CD4-positive, alpha-beta T cell treated with Interleukin-15 for 4 hours (primary cell): ENCODE measurements around the gene SORCS2.

Source experiments
- DNase-seq: peaks from one replicate; pipeline ENCODE4 v3.0.0-alpha.2; 2020; ENCODE audit warnings: low spot score

SORCS2 gene

DNA sequence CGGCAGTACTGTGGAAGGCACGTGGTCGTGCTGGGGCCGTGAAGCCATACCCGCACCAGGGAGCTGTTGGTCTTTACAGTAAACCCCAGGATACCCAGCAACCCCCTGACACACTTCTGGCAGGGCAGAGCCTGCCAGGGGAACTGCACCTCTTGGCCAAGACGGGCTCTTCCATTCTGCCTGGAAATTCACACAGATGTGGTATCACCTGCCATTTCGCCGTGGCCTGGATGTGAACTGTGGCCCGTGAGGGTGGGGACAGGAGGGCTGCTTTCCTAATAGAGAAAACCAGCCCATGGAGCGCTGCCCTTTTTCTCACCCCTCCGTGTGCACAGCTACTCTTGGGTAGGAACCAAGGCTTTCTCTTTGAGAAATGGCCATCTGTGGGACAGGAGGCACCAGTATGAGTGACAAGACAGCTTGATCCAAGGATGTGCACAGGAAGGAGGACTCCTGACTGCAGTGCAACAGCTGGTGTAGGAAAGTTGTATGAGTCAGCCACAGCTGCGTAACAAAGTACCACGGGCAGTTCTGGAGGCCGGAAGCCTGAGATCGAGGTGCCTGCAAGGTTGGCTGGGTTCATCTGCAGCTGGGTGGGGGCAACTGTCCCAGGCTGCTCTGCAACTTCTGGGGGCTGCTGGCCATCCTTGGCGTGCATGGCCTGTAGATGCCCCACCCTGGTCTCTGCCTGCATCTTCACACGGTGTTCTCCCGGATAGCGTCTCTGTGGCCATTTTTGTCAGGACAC, 146.7 kb downstream of the SORCS2 start:
- no peak for DNase-seq

DNA sequence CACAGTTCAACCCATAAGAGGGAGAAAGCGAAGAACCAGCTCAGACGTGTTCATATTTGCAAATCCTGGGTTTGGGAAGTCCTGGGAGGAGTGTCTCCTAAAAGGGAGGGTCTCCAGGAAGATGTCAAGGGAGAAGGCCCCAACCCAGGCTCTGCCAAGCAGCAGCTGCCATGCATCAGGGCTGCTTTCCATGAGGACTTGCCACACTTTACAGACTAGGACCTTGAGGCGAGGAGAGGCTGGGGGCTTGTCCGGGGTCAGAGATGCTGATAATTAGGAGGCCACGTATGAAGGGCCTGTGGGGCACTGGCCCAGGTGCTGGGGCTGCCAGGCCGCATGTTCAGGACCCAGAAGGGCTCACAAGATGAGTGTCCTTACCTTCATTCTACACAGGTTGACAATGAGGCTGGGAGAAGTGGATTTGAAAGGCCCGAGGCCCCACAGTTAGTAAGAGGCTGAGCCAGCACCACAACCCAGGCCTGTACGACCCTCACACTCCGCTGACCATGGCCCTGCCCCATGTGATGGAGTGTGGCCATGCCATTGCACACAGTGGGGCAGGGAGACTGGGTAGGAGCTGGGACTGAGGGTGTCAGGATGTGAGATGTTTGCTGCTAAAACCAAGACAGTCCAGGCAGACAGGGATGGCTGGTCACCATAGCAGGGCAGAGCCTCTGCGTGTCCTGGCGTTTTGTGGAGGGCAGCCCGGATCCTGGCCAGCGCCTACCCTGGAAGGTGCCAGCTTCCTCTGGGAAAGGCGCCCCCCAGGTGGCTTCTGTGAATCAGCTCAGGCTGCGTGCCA, 147.6 kb downstream of the SORCS2 start:
- DNase-seq: no peak

DNA sequence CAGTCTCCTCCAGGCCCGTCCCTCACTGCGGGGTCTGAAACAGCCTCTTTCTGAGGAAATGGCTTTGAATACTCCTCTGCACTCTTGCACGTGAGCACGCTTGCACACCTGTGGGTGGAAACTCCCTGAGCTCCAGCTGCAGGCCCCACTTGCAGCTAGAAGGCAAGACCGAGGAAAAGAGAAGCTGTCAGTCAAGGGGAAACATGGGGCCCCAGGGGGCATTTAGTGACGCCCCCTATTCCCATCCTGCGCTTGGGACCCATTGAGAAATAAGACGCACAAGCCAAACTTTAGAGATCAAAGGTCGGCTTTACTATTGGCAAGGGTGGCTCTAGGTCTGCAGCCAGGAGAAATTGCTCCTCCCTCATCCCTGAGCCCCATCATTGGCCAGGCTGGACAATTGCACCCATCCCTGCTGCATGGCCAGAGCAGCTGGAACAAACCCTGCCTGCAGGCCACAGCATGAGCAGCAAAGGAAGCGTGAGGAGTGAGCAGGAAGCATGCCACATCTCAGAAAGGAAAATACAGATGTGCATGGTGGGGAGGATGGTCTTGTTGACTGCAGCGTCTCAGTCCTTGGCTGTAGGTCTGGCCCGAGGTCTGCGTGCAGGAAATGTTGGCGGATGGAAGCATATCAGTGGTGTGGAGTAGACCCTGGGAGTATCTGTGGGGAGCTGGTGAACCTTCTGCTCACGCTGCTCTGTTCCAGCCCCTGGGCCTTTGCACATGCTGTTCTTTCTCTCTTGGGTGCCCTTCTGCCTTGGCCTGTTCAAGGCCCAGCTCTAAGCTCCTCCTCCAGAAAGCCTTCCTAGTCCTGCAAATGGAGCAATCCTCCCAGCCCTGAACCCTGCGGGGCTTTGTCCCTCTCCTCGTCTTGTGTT, 148.5 kb downstream of the SORCS2 start:
- no peak for DNase-seq

DNA sequence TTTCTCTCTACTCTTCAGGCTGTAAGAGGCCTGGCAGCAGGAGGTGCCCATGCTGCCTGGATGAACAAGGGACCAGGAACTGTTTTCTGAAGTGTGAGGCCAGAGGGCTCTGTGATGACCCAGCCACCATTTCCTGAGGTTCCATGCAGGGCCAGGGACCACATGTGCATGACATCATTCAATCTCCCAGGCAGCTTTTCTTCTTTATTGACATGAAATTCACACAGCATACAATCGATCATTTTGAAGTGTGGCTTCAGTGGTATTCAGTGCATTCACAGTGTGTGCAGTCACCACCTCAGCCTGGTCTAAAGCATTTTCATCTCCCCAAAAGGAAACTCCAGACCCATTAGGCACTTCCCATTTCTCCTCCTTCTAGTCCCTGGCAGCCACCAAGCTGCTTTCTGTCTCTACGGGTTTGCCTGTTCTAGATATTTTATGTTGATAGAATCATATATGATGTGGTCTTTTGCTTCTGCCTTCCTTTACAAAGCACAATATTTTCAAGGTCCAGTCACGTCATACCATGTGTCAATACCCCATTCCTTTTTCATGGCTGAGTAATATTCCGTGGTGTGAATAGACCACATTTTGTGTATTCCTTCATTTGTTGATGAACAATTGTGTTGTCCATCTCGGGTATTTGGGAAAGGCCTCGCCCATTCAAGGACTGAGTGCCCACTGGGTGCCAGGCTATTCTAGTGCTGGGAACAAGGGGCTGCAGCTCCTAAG, 149.3 kb downstream of the SORCS2 start:
- no peak for DNase-seq

DNA sequence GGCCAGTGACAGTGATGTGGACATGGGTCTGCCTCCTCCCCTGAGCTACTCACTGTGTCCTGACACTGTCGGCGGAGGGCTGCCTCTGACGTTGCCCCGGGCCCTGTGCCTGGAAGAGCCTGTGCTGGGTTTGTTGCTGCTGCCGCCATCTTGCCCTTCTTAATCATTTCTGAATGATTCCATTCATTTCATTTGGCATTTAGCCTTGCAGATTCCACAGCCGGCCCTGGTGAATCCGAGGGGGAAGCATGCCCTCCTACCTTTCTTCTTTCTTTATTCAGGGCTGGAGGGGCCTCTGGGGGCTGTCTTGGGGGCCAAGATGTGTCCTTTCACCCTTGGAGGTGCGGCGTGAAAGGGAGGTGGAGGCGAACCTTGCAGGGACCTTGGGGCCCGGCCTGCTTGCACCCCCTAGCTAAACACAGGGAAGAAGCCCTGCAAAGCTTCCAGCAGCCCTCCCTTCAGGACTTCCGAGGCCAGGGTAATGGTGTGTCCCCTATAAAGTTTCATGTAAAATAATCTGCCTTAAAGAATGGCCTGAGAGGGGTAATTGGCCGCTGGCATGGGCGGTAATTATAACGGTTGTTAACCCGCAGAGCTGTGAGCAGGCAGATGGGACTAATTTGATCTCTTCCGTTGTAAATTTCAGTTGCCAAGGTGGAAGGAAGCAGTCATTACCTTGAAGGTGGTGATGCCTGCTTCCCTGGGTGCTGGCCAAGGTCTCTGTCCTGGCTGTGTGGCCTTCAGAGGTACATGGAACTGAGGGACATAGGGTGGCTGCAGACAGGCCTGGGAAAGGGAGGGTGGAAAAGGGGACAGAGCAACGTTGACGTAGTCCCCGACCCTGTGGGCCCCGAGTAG, 150.1 kb downstream of the SORCS2 start:
- no peak for DNase-seq

DNA sequence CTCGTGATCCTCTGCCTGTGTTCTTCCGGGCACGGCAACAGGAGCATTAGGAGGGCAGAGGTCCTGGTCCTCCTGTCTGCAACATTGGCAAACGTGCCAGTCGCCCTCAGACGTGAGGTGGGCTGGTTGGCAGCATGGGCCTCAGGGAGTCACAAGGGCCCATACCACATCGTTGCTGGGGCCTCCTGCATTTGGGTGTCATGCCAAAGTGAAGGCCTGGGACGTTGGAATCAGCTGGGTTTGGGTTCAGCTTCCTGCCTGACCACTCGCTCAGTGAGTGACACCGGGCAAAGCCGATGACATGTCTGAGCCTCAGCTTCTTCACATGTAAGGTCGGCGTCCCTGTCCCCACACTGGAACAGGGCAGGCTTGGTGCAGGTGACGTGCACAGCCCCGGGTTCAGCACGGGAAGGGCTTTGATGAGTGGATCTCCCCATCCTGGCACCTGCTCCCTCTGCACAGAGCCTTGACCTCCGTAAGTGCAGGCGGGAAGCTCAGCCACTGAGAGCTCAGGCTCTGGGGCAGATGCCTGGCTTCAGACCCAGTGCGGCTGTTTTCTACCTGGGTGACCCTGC, 150.8 kb downstream of the SORCS2 start:
- DNase-seq: no peak

DNA sequence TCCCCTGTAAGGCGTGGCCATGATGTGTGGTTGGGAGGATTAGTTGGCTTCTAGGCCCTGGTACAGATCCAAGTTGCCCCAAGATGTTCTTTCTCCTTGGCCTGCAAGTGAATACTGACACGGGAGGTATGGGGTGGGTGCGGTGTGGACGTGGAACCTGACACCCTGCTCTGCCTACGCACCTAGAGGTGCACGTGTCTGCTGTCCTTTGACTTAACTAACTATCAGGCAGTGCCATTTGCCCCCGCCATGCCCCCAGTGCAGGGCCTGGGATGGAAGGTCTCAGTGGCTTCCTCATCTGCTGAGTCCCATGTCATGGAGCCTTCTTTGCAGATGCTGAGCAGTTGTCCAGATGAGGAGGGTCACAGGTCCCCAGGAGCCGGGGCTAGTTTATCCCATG, 151.6 kb downstream of the SORCS2 start:
- no peak for DNase-seq

DNA sequence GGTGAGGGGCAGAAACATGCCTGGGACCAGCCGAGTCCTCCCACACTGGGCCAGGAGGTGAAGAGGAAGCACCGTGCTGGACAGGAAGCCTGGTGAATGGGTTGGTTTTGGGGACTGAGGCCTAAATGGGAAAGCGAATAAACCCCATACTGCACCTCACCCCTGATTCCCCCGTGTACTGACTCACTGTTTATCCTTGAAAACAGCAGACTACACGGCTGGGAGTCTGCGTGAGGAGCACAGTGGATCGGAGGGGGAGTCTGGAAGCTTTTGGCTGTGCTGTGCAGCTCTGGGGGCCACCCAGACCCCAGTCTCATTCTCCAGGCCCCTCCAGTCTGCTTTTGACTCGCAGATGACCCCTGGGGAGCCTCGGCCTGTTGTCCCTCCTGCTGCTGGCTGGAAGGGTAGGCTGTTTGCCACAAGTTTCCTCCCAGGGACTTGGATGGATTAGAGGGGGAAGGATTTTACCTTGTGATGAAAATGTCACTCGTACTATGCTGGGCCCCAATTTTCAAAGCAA, 152.4 kb downstream of the SORCS2 start:
- no peak for DNase-seq

DNA sequence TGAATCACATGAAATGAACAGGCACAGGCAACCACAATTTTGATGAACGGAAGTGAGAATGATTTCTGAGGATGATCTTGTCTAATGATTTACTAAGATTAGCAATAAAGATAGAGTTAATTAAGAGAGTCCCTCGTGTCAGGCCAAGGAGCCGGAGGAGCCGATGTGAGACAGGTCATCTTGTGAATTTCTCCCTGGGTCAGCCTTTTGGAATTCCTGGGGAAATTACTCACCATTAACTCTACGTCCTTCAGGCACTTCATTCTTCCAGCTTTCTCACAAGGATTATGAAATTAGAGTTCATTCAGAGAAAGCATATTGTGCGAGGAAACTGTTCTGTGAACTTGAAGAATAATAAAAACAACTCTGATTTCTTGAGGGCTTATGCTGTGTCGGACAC, 155.6 kb downstream of the SORCS2 start:
- DNase-seq: no peak

DNA sequence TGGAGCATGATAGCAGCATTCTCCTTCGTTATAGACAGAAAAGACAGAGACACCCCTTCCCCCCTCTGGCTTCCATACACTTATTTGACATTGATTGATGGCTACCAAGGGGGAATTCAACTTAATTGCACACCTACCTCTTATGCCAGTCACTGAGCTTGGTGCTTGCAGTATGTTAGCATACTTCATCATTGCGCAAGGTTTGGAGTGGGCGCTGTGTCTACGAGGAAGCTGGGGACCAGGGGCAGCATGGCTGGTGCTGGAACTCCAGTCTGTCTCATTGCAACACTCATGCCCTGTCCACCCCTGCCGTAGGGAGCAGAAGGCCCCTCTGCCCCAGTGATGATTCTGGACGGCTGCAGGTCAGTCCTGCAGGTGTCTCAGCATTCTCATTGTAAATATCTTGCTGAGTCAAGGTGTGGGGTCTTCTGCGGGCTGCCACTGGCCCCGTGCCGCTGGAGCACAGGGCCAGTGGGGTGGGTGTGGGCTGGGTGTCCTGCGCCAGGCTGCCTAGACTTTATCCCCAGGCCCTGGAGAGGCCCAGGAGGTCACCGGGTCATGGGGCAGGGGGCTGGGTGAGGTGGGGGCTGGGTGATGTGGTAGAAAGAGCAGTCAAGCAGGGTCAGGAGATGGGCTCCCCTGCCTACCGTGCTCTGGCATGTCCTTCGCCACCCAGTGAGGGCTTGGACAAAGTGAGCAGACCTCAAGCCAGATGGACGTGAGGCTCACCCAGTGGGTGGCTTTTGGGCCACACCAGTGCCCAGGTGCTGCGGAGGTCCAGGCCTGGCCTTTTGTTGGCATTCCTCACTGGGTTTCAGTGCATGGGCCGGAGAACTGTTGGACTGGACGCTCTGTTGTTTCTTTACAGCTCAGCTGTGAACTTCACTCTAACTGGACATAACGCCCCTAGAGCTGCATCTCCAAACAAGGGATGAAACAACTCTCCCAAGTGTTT, 156.9 kb downstream of the SORCS2 start:
- no peak for DNase-seq

DNA sequence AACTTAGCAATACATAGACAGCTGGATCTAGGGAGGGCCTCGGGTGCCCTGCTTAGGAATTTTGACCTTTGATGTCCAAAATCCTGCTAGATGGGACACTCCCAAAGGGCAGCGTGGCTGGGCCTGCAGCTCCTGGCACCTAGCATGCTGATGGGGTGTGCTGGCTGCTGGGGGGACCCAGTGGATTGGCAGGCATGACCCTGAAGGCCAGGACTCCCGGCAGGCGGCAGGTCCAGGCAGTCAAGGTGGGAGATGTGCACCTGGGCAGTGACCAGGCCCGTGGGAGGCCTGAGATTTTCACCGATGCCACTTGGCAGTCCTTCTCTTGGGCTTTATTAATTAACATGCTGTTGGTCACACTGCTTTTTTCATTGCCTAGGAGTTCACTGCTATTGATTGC, 158.1 kb downstream of the SORCS2 start:
- DNase-seq: no peak

DNA sequence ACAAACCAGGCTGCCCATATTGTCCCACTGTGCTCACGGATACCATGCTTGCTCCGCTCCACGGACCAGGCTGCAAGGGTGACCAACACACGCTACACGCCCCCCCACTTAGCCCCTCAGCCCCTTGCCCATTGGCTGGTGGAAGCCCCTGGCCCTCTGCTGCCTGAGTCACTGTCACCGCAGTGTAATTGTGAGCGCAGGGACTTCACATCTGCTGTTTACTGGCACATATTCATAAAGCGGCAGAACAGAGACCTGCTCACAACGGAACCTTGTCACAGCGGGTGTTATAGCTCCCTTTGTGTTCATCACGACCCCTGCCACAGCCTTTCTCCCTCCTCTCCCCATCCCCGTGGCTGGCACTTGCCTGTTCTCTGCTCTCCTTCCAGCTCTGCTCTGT, 158.7 kb downstream of the SORCS2 start:
- no peak for DNase-seq

DNA sequence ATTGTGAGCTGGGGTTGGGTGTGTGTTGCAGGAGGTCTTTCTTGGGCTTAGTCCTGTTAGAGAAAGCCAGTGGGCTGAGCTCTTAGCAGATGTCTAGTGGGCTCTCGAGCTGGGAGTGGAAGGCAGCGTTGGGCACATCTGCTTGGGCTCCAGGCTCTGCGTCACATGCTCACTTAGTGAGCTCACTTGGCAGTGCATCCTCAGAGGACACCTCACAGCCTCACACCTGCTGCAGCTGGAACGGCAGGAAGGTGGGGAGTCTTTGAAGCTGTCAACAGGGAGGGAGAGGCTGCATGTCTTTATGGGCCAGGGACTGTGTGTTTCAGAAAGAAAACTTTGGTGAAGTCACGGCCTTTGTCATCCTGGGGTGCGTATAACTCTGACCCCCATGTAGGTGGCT, 160.1 kb downstream of the SORCS2 start:
- DNase-seq: no peak

DNA sequence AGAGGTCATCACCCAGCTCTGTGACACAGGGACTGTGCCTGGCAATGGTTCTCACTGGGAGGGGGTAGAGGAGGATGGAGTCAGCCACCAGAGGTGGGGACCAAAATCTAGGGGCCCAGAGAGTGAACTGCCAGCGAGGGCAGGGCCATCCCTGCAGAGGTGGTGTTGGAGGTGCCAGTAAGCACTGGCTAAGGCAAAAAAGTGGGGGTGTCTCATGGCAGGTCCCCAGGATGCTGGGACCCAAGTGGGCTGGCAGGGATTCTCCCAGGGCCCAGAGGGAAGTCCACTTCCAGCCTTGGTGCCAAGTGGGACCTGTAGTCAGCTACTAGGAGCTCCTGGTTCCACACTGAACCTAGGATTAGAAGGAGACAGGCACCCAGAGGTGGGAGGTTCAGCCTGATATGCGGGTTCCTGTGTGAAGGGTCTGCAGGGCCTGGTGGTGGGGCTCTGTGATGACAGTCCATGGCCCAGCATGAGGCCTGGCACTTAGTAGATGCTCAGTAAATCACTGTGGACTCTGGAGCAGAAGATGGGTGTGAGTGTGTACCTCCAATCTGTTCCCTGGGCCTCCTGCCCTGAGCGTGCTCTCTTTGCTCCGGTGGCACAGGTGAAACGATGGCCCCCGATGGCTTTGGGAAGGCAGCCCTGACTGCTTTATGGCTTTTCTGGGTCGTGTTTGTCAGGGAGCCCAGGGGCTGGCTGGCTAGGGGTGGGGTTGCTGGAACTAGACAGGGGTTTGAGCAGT, 160.9 kb downstream of the SORCS2 start:
- no peak for DNase-seq

DNA sequence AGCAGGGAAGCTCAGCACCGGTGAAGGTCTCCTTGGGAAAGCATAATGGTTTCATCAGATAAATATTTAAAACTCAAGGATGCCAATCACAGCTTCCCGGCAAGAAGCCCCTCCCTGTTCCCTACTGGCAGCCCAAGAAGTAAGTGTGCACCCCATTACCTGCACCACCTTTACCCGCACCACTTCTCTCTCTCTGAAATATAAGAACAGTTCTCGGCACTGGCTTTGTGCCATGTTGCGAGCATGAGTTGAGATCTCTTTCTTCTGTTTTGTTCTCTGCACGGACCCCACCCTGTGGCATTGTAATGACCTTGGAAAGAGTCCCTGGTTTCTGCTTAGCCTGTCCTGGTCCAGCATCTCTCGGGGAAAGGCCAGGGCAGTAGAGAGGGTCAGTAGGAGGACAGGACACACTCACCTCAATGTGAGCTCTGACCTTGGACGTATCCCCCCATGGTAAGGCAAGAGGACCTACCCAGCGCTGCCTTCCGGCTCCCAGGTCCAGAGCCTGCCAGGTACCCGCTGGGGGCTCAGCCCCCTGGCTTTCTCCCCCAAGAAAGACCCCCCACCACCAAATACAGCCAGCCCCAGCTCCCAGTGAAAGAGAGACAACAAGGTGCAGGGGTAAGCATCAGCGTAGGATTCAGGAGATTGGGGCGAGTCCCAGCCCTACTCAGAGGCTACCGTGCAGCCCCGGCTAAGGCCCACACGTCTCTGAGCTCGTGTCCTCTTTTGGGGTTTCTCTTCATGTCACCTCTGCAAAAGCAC, 161.7 kb downstream of the SORCS2 start:
- no peak for DNase-seq

DNA sequence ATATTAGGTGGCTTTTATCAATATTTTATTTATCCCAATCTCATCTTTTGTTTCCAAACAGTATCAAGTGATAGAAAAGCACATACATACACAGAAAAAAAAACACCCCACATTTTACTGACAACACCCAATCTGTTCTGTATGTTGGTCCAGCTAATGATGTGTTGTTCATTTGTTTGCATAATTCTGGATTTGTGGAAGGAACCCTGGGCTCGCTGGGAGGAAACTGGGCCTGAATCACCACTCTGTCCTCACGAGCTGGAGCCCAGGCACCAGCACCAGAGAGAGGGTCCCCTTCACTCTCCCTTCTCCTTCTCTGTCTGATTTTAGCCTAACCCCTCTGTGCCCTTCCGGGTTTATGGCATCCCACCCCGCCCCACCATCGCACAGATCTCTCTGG, 162.6 kb downstream of the SORCS2 start:
- no peak for DNase-seq

DNA sequence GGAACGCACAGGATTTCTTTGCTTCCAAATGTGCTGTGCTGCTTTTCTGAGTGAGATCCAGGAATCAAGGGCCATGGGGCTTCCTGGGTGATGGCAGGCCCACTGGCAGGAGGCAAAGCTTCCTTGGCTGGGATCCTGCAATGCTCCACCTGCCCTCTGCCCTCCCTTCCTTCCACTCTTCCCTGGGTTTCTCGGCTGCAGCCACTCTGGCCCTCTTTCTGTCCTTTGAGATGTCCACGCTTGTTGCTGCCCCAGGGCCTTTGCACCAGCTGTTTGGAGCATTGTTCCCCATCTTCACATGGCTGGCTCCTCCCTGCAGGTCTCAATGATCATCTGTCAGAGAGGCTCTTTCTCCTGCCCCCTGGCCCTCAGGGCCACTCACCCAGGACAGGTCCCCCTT, 163.5 kb downstream of the SORCS2 start:
- no peak for DNase-seq
